ENCODE measurements around the gene SMIM32. TPM values are rescaled to one million over a fixed set of nuclear protein-coding genes. Genes with fewer than 3 reads are reported as not detected.

Gene SMIM32
- total and polyA plus RNA-seq, 4 donors = 0.02 TPM; not detected in 3

DNA sequence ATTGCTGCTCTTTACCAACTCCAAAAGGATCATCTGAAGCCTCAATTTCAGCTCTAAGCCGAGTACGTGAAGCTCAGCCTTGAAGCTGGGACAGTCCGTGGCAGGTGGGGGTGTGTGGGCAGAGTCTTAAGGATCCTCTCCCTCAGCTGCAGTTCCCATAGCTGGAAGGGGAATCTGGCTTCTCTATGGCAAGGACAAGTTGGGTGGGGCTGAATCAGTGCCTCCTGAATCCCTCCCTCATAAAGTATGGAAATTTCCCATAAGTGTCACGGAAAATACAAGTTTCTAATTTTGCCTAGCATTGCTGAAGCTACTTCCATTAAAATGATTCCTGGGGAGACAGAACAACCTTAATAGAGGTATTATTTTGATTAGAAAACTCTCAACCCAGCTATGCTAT, 47.9 kb upstream of the SMIM32 start:
- DNase-seq (ENCODE audit: low spot score) = no peak
- 89% methylated on average over 4 of the region's 4 CpGs for WGBS
- Histone ChIP-seq H3K9ac (ENCODE audit: low read depth in 1 of 2, low read length in 2 of 2) (no peak overlapping the region), H3K27ac (ENCODE audit: low read depth in 1 of 2, low read length in 2 of 2) (no peak overlapping the region), H3K4me3 (ENCODE audit: low read depth in 1 of 3, low read length in 3 of 3) (no peak overlapping the region), H3K27me3 (ENCODE audit: control insufficient read depth in 4 of 4, insufficient read depth in 4 of 4, low read length in 3 of 4) (no peaks in the 10 kb centered on the region), H3K9me3 (ENCODE audit: control insufficient read depth in 4 of 4, low read length in 3 of 4) (no peaks in the 10 kb centered on the region), H3K36me3 (ENCODE audit: control insufficient read depth in 4 of 4, insufficient read depth in 3 of 4, low read depth in 1 of 4, low read length in 3 of 4) (no peaks in the 10 kb centered on the region), H3K4me1 (ENCODE audit: control insufficient read depth in 4 of 4, insufficient read depth in 4 of 4, low read length in 3 of 4) (no peaks in the 10 kb centered on the region)
- TF ChIP-seq NR2F2 (IDR thresholded peaks at IDR 0.05) (no peak), YY1 (IDR thresholded peaks at IDR 0.05) (no peak), RAD21 (IDR thresholded peaks at IDR 0.05) (no peak)
- TF ChIP-seq, protein P1, sequence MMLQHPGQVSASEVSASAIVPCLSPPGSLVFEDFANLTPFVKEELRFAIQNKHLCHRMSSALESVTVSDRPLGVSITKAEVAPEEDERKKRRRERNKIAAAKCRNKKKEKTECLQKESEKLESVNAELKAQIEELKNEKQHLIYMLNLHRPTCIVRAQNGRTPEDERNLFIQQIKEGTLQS (IDR thresholded peaks at IDR 0.05) = no peak
- TF ChIP-seq, protein P2, sequence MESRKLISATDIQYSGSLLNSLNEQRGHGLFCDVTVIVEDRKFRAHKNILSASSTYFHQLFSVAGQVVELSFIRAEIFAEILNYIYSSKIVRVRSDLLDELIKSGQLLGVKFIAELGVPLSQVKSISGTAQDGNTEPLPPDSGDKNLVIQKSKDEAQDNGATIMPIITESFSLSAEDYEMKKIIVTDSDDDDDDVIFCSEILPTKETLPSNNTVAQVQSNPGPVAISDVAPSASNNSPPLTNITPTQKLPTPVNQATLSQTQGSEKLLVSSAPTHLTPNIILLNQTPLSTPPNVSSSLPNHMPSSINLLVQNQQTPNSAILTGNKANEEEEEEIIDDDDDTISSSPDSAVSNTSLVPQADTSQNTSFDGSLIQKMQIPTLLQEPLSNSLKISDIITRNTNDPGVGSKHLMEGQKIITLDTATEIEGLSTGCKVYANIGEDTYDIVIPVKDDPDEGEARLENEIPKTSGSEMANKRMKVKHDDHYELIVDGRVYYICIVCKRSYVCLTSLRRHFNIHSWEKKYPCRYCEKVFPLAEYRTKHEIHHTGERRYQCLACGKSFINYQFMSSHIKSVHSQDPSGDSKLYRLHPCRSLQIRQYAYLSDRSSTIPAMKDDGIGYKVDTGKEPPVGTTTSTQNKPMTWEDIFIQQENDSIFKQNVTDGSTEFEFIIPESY (IDR thresholded peaks at IDR 0.05) = no peak

DNA sequence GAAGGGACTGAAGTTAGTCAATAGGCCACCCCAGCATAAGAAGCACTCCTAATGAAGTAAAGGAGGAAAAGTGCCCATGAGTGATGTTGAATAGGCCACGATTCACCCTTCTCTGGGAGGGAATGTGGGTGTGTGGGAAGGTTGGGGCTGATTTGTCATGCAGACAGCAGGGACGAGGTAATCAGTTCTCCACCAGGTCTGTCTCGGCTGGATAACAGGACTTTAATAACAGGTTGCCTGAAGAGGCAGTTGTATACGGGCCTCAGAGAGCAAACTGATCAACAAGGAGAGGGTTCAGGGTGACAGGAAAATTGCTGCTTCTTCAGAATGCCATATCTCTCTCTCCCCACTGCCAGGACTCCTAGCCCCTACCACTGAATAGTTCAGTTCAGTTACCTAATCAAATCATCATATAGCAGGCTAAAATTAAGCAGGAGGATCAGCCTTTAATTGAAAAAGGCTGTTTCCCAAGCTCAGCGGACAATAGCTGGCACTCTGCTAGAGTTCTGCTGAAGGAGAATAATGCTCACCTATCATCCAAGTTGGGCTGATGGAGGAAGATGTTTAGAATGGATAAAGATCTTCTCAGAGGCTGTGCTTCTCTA, 43.6 kb upstream of the SMIM32 start:
- Histone ChIP-seq H3K9ac (ENCODE audit: low read depth in 1 of 2, low read length in 2 of 2) (no peak overlapping the region), H3K4me1 (ENCODE audit: control insufficient read depth in 4 of 4, insufficient read depth in 4 of 4, low read length in 3 of 4) (no peaks in the 10 kb centered on the region), H3K4me3 (ENCODE audit: low read depth in 1 of 3, low read length in 3 of 3) (no peak overlapping the region), H3K36me3 (ENCODE audit: control insufficient read depth in 4 of 4, insufficient read depth in 3 of 4, low read depth in 1 of 4, low read length in 3 of 4) (no peaks in the 10 kb centered on the region), H3K27ac (ENCODE audit: low read depth in 1 of 2, low read length in 2 of 2) (no peak overlapping the region), H3K27me3 (ENCODE audit: control insufficient read depth in 4 of 4, insufficient read depth in 4 of 4, low read length in 3 of 4) (no peaks in the 10 kb centered on the region), H3K9me3 (ENCODE audit: control insufficient read depth in 4 of 4, low read length in 3 of 4) (no peaks in the 10 kb centered on the region)
- DNase-seq (ENCODE audit: low spot score) = no peak
- TF ChIP-seq FOXA1 (IDR thresholded peaks at IDR 0.05) (no peak), SP1 (IDR thresholded peaks at IDR 0.05) (no peak), HNF4A (conservative IDR thresholded peaks at IDR 0.05) (no peak), JUND (IDR thresholded peaks at IDR 0.05) (no peak)
- TF ChIP-seq, protein P3, sequence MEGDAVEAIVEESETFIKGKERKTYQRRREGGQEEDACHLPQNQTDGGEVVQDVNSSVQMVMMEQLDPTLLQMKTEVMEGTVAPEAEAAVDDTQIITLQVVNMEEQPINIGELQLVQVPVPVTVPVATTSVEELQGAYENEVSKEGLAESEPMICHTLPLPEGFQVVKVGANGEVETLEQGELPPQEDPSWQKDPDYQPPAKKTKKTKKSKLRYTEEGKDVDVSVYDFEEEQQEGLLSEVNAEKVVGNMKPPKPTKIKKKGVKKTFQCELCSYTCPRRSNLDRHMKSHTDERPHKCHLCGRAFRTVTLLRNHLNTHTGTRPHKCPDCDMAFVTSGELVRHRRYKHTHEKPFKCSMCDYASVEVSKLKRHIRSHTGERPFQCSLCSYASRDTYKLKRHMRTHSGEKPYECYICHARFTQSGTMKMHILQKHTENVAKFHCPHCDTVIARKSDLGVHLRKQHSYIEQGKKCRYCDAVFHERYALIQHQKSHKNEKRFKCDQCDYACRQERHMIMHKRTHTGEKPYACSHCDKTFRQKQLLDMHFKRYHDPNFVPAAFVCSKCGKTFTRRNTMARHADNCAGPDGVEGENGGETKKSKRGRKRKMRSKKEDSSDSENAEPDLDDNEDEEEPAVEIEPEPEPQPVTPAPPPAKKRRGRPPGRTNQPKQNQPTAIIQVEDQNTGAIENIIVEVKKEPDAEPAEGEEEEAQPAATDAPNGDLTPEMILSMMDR (IDR thresholded peaks at IDR 0.05; ENCODE audit: low read depth, low read length, missing input control) = no peak
- TF ChIP-seq, protein P4, sequence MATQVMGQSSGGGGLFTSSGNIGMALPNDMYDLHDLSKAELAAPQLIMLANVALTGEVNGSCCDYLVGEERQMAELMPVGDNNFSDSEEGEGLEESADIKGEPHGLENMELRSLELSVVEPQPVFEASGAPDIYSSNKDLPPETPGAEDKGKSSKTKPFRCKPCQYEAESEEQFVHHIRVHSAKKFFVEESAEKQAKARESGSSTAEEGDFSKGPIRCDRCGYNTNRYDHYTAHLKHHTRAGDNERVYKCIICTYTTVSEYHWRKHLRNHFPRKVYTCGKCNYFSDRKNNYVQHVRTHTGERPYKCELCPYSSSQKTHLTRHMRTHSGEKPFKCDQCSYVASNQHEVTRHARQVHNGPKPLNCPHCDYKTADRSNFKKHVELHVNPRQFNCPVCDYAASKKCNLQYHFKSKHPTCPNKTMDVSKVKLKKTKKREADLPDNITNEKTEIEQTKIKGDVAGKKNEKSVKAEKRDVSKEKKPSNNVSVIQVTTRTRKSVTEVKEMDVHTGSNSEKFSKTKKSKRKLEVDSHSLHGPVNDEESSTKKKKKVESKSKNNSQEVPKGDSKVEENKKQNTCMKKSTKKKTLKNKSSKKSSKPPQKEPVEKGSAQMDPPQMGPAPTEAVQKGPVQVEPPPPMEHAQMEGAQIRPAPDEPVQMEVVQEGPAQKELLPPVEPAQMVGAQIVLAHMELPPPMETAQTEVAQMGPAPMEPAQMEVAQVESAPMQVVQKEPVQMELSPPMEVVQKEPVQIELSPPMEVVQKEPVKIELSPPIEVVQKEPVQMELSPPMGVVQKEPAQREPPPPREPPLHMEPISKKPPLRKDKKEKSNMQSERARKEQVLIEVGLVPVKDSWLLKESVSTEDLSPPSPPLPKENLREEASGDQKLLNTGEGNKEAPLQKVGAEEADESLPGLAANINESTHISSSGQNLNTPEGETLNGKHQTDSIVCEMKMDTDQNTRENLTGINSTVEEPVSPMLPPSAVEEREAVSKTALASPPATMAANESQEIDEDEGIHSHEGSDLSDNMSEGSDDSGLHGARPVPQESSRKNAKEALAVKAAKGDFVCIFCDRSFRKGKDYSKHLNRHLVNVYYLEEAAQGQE (IDR thresholded peaks at IDR 0.05) = no peak
- 59% methylated on average over 5 of the region's 5 CpGs for WGBS
